Transverse colon (tissue), 4 donors: ENCODE measurements around the gene NCS1. TPM values are rescaled to one million over a fixed set of nuclear protein-coding genes. Genes with fewer than 3 reads are reported as not detected.

Experiments
- DNase-seq: peaks from one replicate; pipeline ENCODE4 v3.0.0-alpha.2; 2019
- H3K27ac ChIP-seq, 4 donors: fragments of 200-600 bp; sonication (generic); 2 replicates each; pipeline ENCODE4 v1.5.1; 2016 to 2018; ENCODE audit warnings: inconsistent platforms in 4 of 4
- H3K27me3 ChIP-seq: fragments of 200-600 bp; sonication (generic); 2 replicates; pipeline ENCODE4 v1.5.1; 2017; ENCODE audit warnings: inconsistent platforms
- H3K36me3 ChIP-seq, 4 donors: fragments of 200-600 bp; sonication (generic); 2 replicates each; pipeline ENCODE4 v1.5.1; 2017 to 2019; ENCODE audit warnings: inconsistent platforms in 4 of 4
- H3K4me1 ChIP-seq, 4 donors: fragments of 200-600 bp; sonication (generic); 2 replicates each; pipeline ENCODE4 v1.5.1; 2017 to 2020; ENCODE audit warnings: inconsistent platforms in 4 of 4
- H3K4me3 ChIP-seq, 4 donors: fragments of 200-600 bp; sonication (generic); 1 replicate in 1 of 4; 2 replicates in 3 of 4; pipeline versions ENCODE4 v1.5.1 to v1.6.1; 2017 to 2019; ENCODE audit warnings: inconsistent platforms in 4 of 4
- H3K9me3 ChIP-seq, 2 donors: fragments of 200-600 bp; sonication (generic); 2 replicates each; pipeline ENCODE4 v1.5.1; 2017 to 2019; ENCODE audit warnings: inconsistent platforms in 2 of 2
- CTCF ChIP-seq, 5 experiments: fragments of 200-600 bp in 3 of 5; fragments of 450-650 bp in 2 of 5; sonication (generic) in 3 of 5; IDR thresholded peaks; 1 replicate in 2 of 5; 2 replicates in 3 of 5; pipeline ENCODE4 v1.5.1; 2016 to 2017; ENCODE audit warnings: antibody characterized with exemption in 5 of 5, inconsistent platforms in 3 of 5, mild to moderate bottlenecking in 2 of 5, moderate library complexity in 1 of 5
- EP300 ChIP-seq: sonication (generic); formaldehyde crosslinking; IDR thresholded peaks from one replicate; pipeline ENCODE4 v1.6.1; 2017; ENCODE audit warnings: antibody characterized with exemption, low read depth
- POLR2A ChIP-seq: fragments of 450-650 bp; IDR thresholded peaks from one replicate; pipeline ENCODE4 v1.6.1; 2016; ENCODE audit warnings: antibody characterized with exemption, mild to moderate bottlenecking, moderate library complexity
- POLR2AphosphoS5 ChIP-seq, 3 donors: sonication (generic); formaldehyde crosslinking; IDR thresholded peaks; one replicate each; pipeline ENCODE4 v1.6.1; 2016; ENCODE audit warnings: antibody characterized with exemption in 3 of 3
- WGBS, 2 donors: methylation state at CpG; one replicate each; pipeline ENCODE4 v1.1.5; 2018; ENCODE audit warnings: low coverage in 1 of 2; 5-methylcytosine and 5-hydroxymethylcytosine counted together
- in situ Hi-C, 4 donors: fragments of 200-750 bp; cut with MboI; loops; one replicate each; pipeline versions ENCODE4 v1.15.0 to v1.15.1; 2017; ENCODE audit warnings: low sequenced_read_pairs in 3 of 4, low pct_ligation_motif_present in 1 of 4, low pct_unique_long_range_greater_than_20kb in 1 of 4
- intact Hi-C: fragments of 100-400 bp; cut with DNase I; formaldehyde crosslinking; loops from one replicate; pipeline ENCODE4 v1.15.1; 2023; ENCODE audit warnings: low total_unique reads
- total RNA-seq, 4 donors: library from RNA; depleted of rRNA; stranded (reverse); fragments of >200 nt; gene quantifications; one replicate each; pipeline ENCODE4 v1.1.0, GENCODE V29; 2016

NCS1 gene
- total RNA-seq, 4 donors from 2014 or later = 11.9 to 66.5 (median 25.9) TPM

GRCh38 chr9:130260816-130261765 lies 88.9 kb downstream of the NCS1 start:
- Histone ChIP-seq H3K36me3 (no peaks in the 10 kb centered on the region), H3K27ac (peak overlapping the region; percentile 62 to 89 (median 82)), H3K27me3 (peaks cover 54% of the 10 kb centered on the region), H3K4me3 (no peak overlapping the region), H3K9me3 (no peaks in the 10 kb centered on the region), H3K4me1 (peaks cover 0 to 22% (median 7%) of the 10 kb centered on the region in 4 donors)
- in situ Hi-C loops (no loop called here), intact Hi-C loops (loop anchor here (10.0 kb wide), 1 partner anchor 64 kb away; no protein-coding TSS in a partner anchor)
- DNase-seq = no peak
- WGBS, 2 donors = 46 to 67% methylated on average over 7 to 16 of the region's 16 CpGs
- TF ChIP-seq EP300 (no peak), POLR2AphosphoS5 (IDR thresholded peaks at IDR 0.05) (no peak), POLR2A (no peak), CTCF (IDR thresholded peaks at IDR 0.05) (no peak)

DNA sequence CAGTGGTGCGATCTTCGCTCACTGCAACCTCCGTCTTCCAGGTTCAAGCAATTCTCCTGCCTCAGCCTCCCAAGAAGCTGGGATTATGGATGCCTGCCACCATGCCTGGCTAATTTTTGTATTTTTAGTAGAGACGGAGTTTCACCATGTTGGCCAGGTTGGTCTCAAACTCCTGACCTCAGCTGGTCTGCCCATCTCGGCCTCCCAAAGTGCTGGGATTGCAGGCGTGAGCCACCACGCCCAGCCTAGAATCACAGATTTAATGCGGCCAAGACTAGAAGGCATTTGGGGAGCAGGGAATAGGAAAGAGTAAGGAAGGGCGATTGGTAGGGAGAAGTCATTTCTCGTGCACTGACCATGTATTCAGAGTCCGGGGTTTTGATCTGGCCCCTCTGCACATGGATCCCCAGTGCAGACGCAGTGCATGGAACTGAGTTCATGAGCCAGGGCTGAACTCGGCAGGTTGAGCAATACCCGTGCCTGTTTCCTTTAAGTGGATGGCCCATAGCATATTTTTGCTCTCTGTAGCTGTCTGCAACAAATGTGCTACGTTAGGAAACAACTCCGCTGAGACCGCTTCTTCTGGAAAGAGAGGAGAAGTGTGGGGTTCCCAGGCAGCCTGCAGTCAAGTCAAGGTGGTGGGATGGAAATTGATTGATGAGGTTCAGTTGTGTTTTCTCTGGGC lies 90.0 kb downstream of the NCS1 start:
- intact Hi-C loops = loop anchor here (10.0 kb wide), 1 partner anchor 63 kb away; no protein-coding TSS in a partner anchor

DNA sequence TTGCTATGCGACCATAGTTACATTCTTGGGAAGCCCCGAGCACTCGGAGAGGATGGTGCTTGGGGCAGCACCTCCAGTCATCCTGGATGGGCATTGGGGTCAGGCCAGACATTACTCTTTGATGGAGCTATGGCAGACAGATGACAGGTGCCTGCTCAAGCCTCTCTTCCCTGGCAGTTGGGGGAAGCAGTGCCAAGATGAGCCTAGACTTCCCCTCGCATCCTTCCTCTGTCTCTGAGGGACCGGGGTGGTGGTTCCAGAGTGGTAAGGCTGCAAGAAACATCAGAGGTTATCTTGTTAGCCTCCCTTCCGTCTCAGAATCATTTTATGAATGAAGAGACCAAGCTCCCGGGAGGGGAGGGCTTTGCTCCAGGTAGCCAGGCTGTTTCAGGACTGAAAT lies 90.6 kb downstream of the NCS1 start:
- Histone ChIP-seq H3K27ac (peak overlapping the region; percentile 0 to 89 (median 82)), H3K27me3 (peaks cover 59% of the 10 kb centered on the region), H3K9me3 (no peaks in the 10 kb centered on the region), H3K4me3 (no peak overlapping the region), H3K36me3 (no peaks in the 10 kb centered on the region), H3K4me1 (peaks cover 0 to 22% (median 9%) of the 10 kb centered on the region in 4 donors)
- no peak for TF ChIP-seq EP300
- no peak for TF ChIP-seq CTCF (IDR thresholded peaks at IDR 0.05)
- TF ChIP-seq POLR2AphosphoS5 (IDR thresholded peaks at IDR 0.05) = no peak
- no peak for TF ChIP-seq POLR2A
- in situ Hi-C loops = no loop called here
- WGBS, 2 donors = 76% methylated on average over 7 of the region's 7 CpGs; no CpG with 5 or more reads in 1 of the 2 donors
- intact Hi-C loops = loop anchor here (10.0 kb wide), 1 partner anchor 62 kb away; no protein-coding TSS in a partner anchor
- no peak for DNase-seq

More for the DNA sequence above, 90.0 kb downstream of the NCS1 start:
- no peak overlapping the region for H3K4me3 ChIP-seq
- H3K9me3 ChIP-seq = no peaks in the 10 kb centered on the region
- H3K4me1 ChIP-seq = peaks cover 0 to 22% (median 9%) of the 10 kb centered on the region in 4 donors
- H3K27ac ChIP-seq = peak overlapping the region; percentile 62 to 89 (median 82)
- no peaks in the 10 kb centered on the region for H3K36me3 ChIP-seq
- in situ Hi-C loops = no loop called here
- WGBS, 2 donors = 83 to 88% methylated on average over 5 to 17 of the region's 17 CpGs
- TF ChIP-seq POLR2AphosphoS5 (IDR thresholded peaks at IDR 0.05) (no peak), POLR2A (no peak), EP300 (no peak), CTCF (IDR thresholded peaks at IDR 0.05) (no peak)
- no peak for DNase-seq
- peaks cover 59% of the 10 kb centered on the region for H3K27me3 ChIP-seq
